Esophagus squamous epithelium (tissue), 4 donors: ENCODE measurements around the gene TUBA8.

Source experiments
- POLR2A ChIP-seq, 4 donors: fragments of 450-650 bp; IDR thresholded peaks; one replicate each; pipeline ENCODE4 v1.6.1; 2017; ENCODE audit warnings: antibody characterized with exemption in 4 of 4, mild to moderate bottlenecking in 4 of 4, moderate library complexity in 3 of 4
- TF ChIP-seq, protein P1 (sequence below), 6 experiments: fragments of 450-650 bp in 4 of 6; fragments of 200-600 bp in 2 of 6; sonication (generic) in 2 of 6; IDR thresholded peaks; one replicate each; pipeline ENCODE4 v1.5.1; 2016 to 2019; ENCODE audit warnings: antibody characterized with exemption in 6 of 6, mild to moderate bottlenecking in 4 of 6, moderate library complexity in 4 of 6

- TF ChIP-seq, protein P1, sequence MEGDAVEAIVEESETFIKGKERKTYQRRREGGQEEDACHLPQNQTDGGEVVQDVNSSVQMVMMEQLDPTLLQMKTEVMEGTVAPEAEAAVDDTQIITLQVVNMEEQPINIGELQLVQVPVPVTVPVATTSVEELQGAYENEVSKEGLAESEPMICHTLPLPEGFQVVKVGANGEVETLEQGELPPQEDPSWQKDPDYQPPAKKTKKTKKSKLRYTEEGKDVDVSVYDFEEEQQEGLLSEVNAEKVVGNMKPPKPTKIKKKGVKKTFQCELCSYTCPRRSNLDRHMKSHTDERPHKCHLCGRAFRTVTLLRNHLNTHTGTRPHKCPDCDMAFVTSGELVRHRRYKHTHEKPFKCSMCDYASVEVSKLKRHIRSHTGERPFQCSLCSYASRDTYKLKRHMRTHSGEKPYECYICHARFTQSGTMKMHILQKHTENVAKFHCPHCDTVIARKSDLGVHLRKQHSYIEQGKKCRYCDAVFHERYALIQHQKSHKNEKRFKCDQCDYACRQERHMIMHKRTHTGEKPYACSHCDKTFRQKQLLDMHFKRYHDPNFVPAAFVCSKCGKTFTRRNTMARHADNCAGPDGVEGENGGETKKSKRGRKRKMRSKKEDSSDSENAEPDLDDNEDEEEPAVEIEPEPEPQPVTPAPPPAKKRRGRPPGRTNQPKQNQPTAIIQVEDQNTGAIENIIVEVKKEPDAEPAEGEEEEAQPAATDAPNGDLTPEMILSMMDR (IDR thresholded peaks at IDR 0.05), result no peak
- no peak for TF ChIP-seq POLR2A (IDR thresholded peaks at IDR 0.05)
These were observed 10.2 kb downstream of the TUBA8 start for GRCh38 chr22:18120857-18121256.
